Tibial nerve (tissue), 4 donors: Measurements from ENCODE around the gene NR1H4.
"Not testable (repeated sequence)": the region's sequence is repeated elsewhere in the genome, so short reads cannot be mapped to it uniquely, and the experiment has no call there.

ENCODE experiments used
- CTCF ChIP-seq, 5 experiments: fragments of 200-600 bp in 3 of 5; fragments of 450-650 bp in 2 of 5; sonication (generic) in 3 of 5; IDR thresholded peaks; one replicate each; pipeline ENCODE4 v1.5.1; 2016 to 2019; ENCODE audit warnings: antibody characterized with exemption in 5 of 5, mild to moderate bottlenecking in 3 of 5, moderate library complexity in 2 of 5
- EP300 ChIP-seq, 2 donors: sonication (generic); formaldehyde crosslinking; IDR thresholded peaks; one replicate each; pipeline ENCODE4 v1.6.1; 2017; ENCODE audit warnings: antibody characterized with exemption in 2 of 2, mild to moderate bottlenecking in 1 of 2
- POLR2A ChIP-seq, 2 donors: fragments of 450-650 bp; IDR thresholded peaks; one replicate each; pipeline ENCODE4 v1.6.1; 2017; ENCODE audit warnings: antibody characterized with exemption in 2 of 2, mild to moderate bottlenecking in 2 of 2, moderate library complexity in 2 of 2

- not testable (repeated sequence) for TF ChIP-seq POLR2A, CTCF, EP300 (IDR thresholded peaks at IDR 0.05)
These were observed 129.3 kb downstream of the NR1H4 start for GRCh38 chr12:100602997-100603396.
